ENCODE measurements around the gene PAK2.
"Not testable (repeated sequence)": the region's sequence is repeated elsewhere in the genome, so short reads cannot be mapped to it uniquely, and the experiment has no call there.

PAK2 gene

GRCh38 chr3:196737655-196738054 lies 2.0 kb upstream of the PAK2 start:
- no peak for DNase-seq

GRCh38 chr3:196740481-196741248 lies 1.0 kb downstream of the PAK2 start:
- no peak for DNase-seq

- no peak for DNase-seq
These were observed 1.7 kb downstream of the PAK2 start for GRCh38 chr3:196741249-196741889.

- not testable (repeated sequence) for DNase-seq
These were observed 3.9 kb downstream of the PAK2 start for GRCh38 chr3:196743569-196743968.

- no peak for DNase-seq
These were observed 9.5 kb downstream of the PAK2 start for GRCh38 chr3:196749125-196749524.

- no peak for DNase-seq
These were observed 13.5 kb downstream of the PAK2 start for GRCh38 chr3:196753201-196753600.

GRCh38 chr3:196754091-196754981 lies 14.7 kb downstream of the PAK2 start:
- DNase-seq, result no peak

- no peak for DNase-seq
These were observed 17.1 kb downstream of the PAK2 start for GRCh38 chr3:196756732-196757131.

- DNase-seq, result no peak
These were observed 18.5 kb downstream of the PAK2 start for GRCh38 chr3:196757876-196758739.

- no peak for DNase-seq
These were observed 23.5 kb downstream of the PAK2 start for GRCh38 chr3:196763179-196763578.

GRCh38 chr3:196765454-196765853 lies 25.8 kb downstream of the PAK2 start:
- DNase-seq, result no peak

- no peak for DNase-seq
These were observed 31.4 kb downstream of the PAK2 start for GRCh38 chr3:196771067-196771466.

- DNase-seq, result no peak
These were observed 32.4 kb downstream of the PAK2 start for GRCh38 chr3:196772102-196772501.

- no peak for DNase-seq
These were observed 33.2 kb downstream of the PAK2 start for GRCh38 chr3:196772897-196773296.

- DNase-seq, result no peak
These were observed 34.6 kb downstream of the PAK2 start for GRCh38 chr3:196774191-196774820.

GRCh38 chr3:196774848-196775422 lies 35.3 kb downstream of the PAK2 start:
- no peak for DNase-seq

GRCh38 chr3:196775938-196776337 lies 36.3 kb downstream of the PAK2 start:
- DNase-seq, result no peak

- no peak for DNase-seq
These were observed 38.2 kb downstream of the PAK2 start for GRCh38 chr3:196777836-196778235.

- DNase-seq, result no peak
These were observed 39.1 kb downstream of the PAK2 start for GRCh38 chr3:196778755-196779154.

- DNase-seq, result no peak
These were observed 42.9 kb downstream of the PAK2 start for GRCh38 chr3:196782511-196782910.

- DNase-seq, result no peak
These were observed 48.9 kb downstream of the PAK2 start for GRCh38 chr3:196788528-196788927.

- no peak for DNase-seq
These were observed 50.3 kb downstream of the PAK2 start for GRCh38 chr3:196789885-196790359.
